IPS-11a (cell line): ENCODE data around the gene NBDY.

Experiments
- H3K4me3 ChIP-seq: one replicate; pipeline ENCODE4 v1.5.1; 2013; ENCODE audit warnings: low read depth, low read length, control low read depth

The NBDY gene

GRCh38 chrX:56784666-56785065 is 55.6 kb downstream of the NBDY start:
- no peak overlapping the region for H3K4me3 ChIP-seq

GRCh38 chrX:56785442-56785841 is 56.4 kb downstream of the NBDY start:
- H3K4me3 ChIP-seq = no peak overlapping the region

- H3K4me3 ChIP-seq = no peak overlapping the region
These were observed 58.1 kb downstream of the NBDY start for GRCh38 chrX:56786889-56787733.

- H3K4me3 ChIP-seq = no peak overlapping the region
These were observed 58.7 kb downstream of the NBDY start for GRCh38 chrX:56787734-56788152.

- no peak overlapping the region for H3K4me3 ChIP-seq
These were observed 59.2 kb downstream of the NBDY start for GRCh38 chrX:56788229-56788628.

DNA sequence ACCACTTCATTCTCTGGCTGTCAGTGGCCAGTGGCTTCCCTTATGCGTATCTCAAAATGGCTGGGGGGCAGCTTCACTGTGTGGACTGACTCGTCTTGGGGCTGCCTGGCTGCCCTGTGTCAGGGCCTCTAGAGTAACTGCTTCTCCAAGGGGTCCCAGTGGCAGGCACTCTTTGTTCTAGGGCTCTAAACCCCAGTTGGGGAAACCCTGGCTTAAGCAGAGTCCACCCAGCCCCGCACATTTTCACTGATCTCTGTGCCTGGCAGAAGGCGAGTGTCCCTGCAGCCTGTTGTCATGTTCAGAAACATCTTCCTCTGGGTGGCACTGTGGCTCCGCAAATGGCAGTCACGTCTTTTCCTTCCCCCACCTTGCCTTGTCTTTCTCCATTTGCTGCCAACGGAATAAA is 59.7 kb downstream of the NBDY start:
- H3K4me3 ChIP-seq = no peak overlapping the region

DNA sequence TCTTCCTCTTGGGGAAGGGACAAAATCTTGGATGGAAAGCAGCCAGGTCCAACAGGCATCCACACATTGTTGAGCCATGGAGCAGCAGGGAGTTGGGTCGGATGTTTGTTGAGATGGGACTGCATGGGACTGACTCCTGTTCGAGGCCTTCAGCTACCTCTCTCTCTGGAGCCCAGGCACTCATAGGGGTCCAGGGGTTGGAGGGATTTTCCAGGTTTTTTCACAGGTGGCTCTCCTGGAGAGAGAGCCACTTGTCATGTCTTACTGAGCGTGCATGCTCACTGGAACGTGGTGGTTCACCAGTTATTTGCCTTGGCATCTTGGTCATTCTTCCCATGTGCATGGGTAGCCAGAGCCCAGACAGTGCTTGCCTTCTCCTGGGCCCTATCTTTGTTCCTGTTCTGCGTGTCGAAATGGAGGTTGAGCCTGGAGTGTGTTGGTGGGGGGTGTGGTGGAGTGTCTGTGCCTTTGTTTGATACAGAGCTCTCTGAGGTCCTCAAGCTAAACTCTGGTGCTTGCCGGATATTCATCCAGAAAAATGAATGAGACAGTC is 60.6 kb downstream of the NBDY start:
- H3K4me3 ChIP-seq = no peak overlapping the region

GRCh38 chrX:56790778-56791177 is 61.7 kb downstream of the NBDY start:
- H3K4me3 ChIP-seq = no peak overlapping the region

DNA sequence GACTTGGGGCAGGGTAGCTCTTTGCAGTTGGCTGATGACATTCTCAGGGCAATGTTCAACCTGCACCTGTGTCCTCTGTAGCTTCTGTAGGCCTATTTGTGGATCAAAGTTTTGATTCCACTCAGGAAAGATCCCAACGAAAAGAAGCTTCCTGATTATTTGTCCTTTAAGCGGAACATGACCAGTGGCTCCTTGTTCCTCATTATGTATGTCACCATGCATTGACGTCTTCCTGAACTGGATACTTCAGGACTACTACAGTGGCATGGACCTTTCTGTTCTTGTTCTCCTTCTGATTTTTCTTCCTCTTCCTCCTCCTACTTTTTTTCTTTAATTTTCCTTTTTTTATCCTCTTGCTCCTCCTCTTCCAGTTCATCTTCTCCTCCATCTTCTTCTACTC is 62.4 kb downstream of the NBDY start:
- H3K4me3 ChIP-seq = no peak overlapping the region

DNA sequence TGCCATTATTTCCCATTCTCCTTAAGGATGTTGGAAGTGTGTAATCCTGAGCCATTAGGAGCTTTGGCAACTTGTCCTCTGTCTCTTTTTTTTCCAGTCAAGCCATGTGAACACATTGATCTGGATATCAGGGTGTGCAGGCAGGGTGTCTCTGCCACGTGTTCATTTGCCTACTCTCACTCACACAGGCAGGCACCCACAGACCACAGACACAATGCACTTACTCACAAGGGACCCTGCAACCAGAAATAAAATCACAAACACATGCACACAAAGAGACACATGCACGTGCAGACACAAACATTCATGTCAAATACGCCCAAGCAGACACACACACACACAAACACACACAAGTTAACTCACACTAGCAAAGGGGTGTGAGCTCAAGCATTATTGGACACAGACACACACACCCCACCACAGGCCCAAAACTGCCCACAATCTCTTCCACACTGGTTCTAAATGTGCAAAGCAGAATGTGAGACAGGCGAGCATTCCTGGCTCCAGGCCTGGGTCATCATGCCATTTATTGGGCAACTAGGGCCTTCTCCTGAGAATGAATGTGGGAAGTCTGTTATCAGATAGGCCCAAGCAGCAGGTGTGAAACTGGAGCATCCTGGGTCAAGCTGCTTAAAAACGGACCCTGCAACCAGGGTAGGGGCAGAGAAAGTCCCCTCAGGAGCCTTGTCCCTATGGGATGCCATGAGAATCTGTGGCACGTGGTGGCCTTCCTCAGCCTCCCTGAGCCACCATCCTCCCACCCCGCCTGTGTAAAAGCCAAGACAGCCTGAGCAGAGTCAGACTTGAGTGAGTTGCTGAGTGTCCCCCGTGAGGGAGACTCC is 63.4 kb downstream of the NBDY start:
- H3K4me3 ChIP-seq = no peak overlapping the region

DNA sequence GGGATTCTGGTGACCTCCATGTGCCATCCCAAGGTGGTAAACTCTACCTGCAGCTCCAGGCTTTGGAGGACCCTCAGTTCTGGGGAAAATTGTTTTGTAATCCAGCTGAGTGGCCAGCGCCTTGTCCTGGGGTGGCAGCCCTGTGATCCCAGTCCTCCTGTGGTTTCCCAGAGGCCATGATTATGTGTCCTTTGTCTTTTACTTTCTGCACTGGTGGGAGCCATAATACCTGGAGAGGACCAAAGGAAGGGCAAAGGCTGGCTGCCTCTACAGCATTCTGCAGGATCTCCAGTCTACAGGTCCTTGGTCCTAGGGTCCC is 64.0 kb downstream of the NBDY start:
- H3K4me3 ChIP-seq = no peak overlapping the region

DNA sequence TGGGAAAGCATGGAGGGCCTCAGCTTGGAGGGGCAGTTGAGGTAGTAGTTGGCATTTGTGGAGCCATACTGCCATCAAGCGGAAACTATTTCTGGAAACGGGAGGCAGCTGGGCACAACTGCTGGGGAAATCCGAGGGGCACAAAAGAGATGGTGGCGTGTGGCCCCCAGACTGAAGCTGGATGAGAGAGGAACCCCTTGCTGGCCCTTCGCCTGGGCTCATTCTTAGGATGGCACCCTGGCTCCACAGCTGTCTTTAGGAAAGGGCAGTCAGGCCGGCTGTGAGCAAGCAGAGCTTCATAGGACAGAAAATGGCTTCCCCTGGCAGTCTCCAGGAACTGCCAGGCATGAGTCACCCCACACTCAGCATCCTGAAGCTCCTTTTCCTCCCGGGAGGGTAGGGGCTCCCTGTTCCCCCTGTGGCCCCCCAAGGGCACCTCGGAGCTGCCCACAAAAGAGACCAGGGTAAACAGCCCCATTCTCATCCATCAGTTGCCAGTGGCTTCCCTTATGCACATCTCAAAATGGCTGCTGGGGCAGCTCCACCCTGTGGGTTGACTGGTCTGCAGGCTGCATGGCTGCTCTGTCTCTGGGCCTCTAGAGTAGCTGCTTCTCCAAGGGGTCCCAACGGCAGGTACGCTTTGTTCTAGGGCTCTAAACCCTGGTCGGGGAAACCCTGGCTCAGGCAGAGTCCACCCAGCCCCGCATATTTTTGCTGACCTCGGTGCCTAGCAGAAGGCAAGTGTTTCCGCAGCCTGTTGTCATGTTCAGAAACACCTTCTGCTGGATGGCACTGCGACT is 64.7 kb downstream of the NBDY start:
- no peak overlapping the region for H3K4me3 ChIP-seq

- no peak overlapping the region for H3K4me3 ChIP-seq
These were observed 65.6 kb downstream of the NBDY start for GRCh38 chrX:56794404-56795230.

GRCh38 chrX:56795309-56795868 is 66.3 kb downstream of the NBDY start:
- no peak overlapping the region for H3K4me3 ChIP-seq

DNA sequence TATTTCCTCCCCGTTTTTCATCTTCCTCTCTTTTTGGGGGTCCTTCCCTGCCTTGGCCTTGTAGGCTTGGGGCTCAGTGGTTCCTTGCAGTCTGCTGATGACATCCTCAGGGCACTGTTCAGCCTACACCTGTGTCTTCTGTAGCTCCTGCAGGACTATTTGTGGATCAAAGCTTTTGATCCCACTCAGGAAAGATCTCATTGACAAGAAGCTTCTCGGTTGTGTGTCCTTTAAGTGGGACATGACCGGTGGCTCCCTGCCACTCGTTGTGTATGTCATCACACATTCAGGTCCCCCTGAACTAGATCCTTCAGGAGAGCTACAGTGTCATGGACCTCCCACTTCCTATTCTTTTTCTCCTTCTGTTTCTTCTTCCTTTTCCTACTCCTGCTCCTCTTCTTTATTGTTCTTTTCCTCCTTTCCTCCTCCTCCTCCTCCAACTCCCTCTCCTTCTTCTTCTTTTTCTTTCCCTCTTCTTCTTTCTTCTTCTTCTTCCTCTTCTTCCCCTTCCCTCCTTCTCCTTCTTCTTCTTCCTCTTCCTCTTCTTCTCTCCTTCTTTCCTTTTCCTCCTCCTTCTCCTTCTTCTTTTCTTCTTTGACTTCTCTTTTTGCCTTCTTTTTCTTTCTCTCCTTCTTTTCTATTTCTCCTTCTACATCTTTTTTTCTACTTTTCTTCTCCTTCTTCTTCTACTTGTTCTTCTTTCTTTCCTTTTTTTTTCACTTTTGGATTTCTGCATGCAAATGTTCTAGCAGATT is 67.8 kb downstream of the NBDY start:
- no peak overlapping the region for H3K4me3 ChIP-seq

- no peak overlapping the region for H3K4me3 ChIP-seq
These were observed 68.7 kb downstream of the NBDY start for GRCh38 chrX:56797574-56798338.

- no peak overlapping the region for H3K4me3 ChIP-seq
These were observed 69.3 kb downstream of the NBDY start for GRCh38 chrX:56798339-56798711.
